Breast epithelium (tissue), 3 donors: ENCODE data around the gene CDH6.

Source experiments
- CTCF ChIP-seq, 3 donors: fragments of 450-650 bp; IDR thresholded peaks; one replicate each; pipeline ENCODE4 v1.5.1; 2016 to 2017; ENCODE audit warnings: antibody characterized with exemption in 3 of 3, mild to moderate bottlenecking in 3 of 3, moderate library complexity in 3 of 3
- POLR2AphosphoS5 ChIP-seq, 3 donors: sonication (generic); formaldehyde crosslinking; IDR thresholded peaks; one replicate each; pipeline ENCODE4 v1.6.1; 2017; ENCODE audit warnings: antibody characterized with exemption in 3 of 3

- no peak for TF ChIP-seq CTCF (IDR thresholded peaks at IDR 0.05)
- TF ChIP-seq POLR2AphosphoS5 (IDR thresholded peaks at IDR 0.05) = no peak
Observed at GRCh38 chr5:31208043-31208442, 14.6 kb downstream of the CDH6 start.
